Testis (tissue), 3 donors: ENCODE data around the gene VWA5B1. TPM values are rescaled to one million over a fixed set of nuclear protein-coding genes. Genes with fewer than 3 reads are reported as not detected.

Experiments used
- DNase-seq: peaks from one replicate; pipeline ENCODE4 v3.0.0-alpha.2; 2019
- H3K27ac ChIP-seq, 2 donors: fragments of 200-600 bp; sonication (generic); one replicate each; pipeline ENCODE4 v1.5.1; 2019
- H3K27me3 ChIP-seq: fragments of 200-600 bp; sonication (generic); one replicate; pipeline ENCODE4 v1.5.1; 2019
- H3K36me3 ChIP-seq: fragments of 200-600 bp; sonication (generic); one replicate; pipeline ENCODE4 v1.5.1; 2017; ENCODE audit warnings: low read depth; ENCODE audit errors: missing control alignments
- H3K4me1 ChIP-seq: fragments of 200-600 bp; sonication (generic); one replicate; pipeline ENCODE4 v1.5.1; 2019
- H3K4me3 ChIP-seq, 2 donors: fragments of 200-600 bp; sonication (generic); one replicate each; pipeline ENCODE4 v1.5.1; 2017 to 2019
- H3K9me3 ChIP-seq: fragments of 200-600 bp; sonication (generic); one replicate; pipeline ENCODE4 v1.5.1; 2017
- CTCF ChIP-seq, 3 experiments: fragments of 450-650 bp in 2 of 3; fragments of 200-600 bp in 1 of 3; sonication (generic) in 1 of 3; IDR thresholded peaks; one replicate each; pipeline ENCODE4 v1.5.1; 2016 to 2019; ENCODE audit warnings: antibody characterized with exemption in 3 of 3, mild to moderate bottlenecking in 2 of 3, moderate library complexity in 1 of 3
- POLR2A ChIP-seq: fragments of 450-650 bp; IDR thresholded peaks from one replicate; pipeline ENCODE4 v1.6.1; 2017; ENCODE audit warnings: antibody characterized with exemption, mild to moderate bottlenecking, moderate library complexity
- WGBS, 2 donors: methylation state at CpG; one replicate each; pipeline ENCODE4 v1.1.5; 2018; 5-methylcytosine and 5-hydroxymethylcytosine counted together
- intact Hi-C: fragments of 100-400 bp; cut with DNase I; formaldehyde crosslinking; loops from one replicate; pipeline ENCODE4 v1.15.1; 2023; ENCODE audit warnings: low total_unique reads
- polyA plus RNA-seq: library from polyadenylated mRNA; stranded (reverse); fragments of 350-450 nt; fragmentation: Illumina TruSeq; extraction: RNeasy Lipid Tissue Mini Kit (QIAGEN cat#74804); gene quantifications from one replicate; pipeline ENCODE4 v1.2.3, GENCODE V29; 2014; ENCODE audit warnings: low read depth, low replicate concordance; ENCODE audit not compliant: insufficient read depth
- total RNA-seq, 2 donors: library from RNA; depleted of rRNA; stranded (reverse); fragments of >200 nt; gene quantifications; one replicate each; pipeline ENCODE4 v1.2.3, GENCODE V29; 2016

VWA5B1 gene
- total and polyA plus RNA-seq, 3 donors from 2014 or later: 13.1 to 23.0 (median 16.2) TPM

GRCh38 chr1:20372676-20373075 is 82.0 kb downstream of the VWA5B1 start:
- Histone ChIP-seq H3K27me3 (no peaks in the 10 kb centered on the region), H3K4me1 (peaks cover under 1% of the 10 kb centered on the region), H3K9me3 (no peaks in the 10 kb centered on the region), H3K27ac (no peak overlapping the region), H3K36me3 (no peaks in the 10 kb centered on the region), H3K4me3 (no peak overlapping the region)
- TF ChIP-seq POLR2A (no peak), CTCF (IDR thresholded peaks at IDR 0.05) (no peak)
- no peak for DNase-seq
- 77 to 79% methylated on average over 4 of the region's 4 CpGs for WGBS, 2 donors
- intact Hi-C loops: loop anchor here (10.0 kb wide), 1 partner anchor 122 kb away; no protein-coding TSS in a partner anchor

GRCh38 chr1:20373286-20373685 is 82.6 kb downstream of the VWA5B1 start:
- Histone ChIP-seq H3K9me3 (no peaks in the 10 kb centered on the region), H3K27me3 (no peaks in the 10 kb centered on the region), H3K4me3 (no peak overlapping the region), H3K36me3 (no peaks in the 10 kb centered on the region), H3K4me1 (no peaks in the 10 kb centered on the region), H3K27ac (no peak overlapping the region)
- no peak for DNase-seq
- WGBS, 2 donors: 59 to 62% methylated on average over 8 of the region's 8 CpGs
- no peak for TF ChIP-seq POLR2A
- TF ChIP-seq CTCF (IDR thresholded peaks at IDR 0.05): no peak
- intact Hi-C loops: loop anchor here (10.0 kb wide), 1 partner anchor 122 kb away; no protein-coding TSS in a partner anchor

GRCh38 chr1:20373764-20374163 is 83.1 kb downstream of the VWA5B1 start:
- WGBS, 2 donors: 89 to 92% methylated on average over 2 of the region's 2 CpGs
- Histone ChIP-seq H3K9me3 (no peaks in the 10 kb centered on the region), H3K4me3 (no peak overlapping the region), H3K4me1 (no peaks in the 10 kb centered on the region), H3K36me3 (no peaks in the 10 kb centered on the region), H3K27ac (no peak overlapping the region), H3K27me3 (no peaks in the 10 kb centered on the region)
- DNase-seq: no peak
- intact Hi-C loops: loop anchor here (10.0 kb wide), 1 partner anchor 121 kb away; no protein-coding TSS in a partner anchor
- TF ChIP-seq CTCF (IDR thresholded peaks at IDR 0.05) (no peak), POLR2A (no peak)

- H3K27me3 ChIP-seq: no peaks in the 10 kb centered on the region
- TF ChIP-seq CTCF (IDR thresholded peaks at IDR 0.05): no peak
- no peak for TF ChIP-seq POLR2A
Measured at GRCh38 chr1:20375563-20375962, 84.9 kb downstream of the VWA5B1 start.

GRCh38 chr1:20376171-20376570 is 85.5 kb downstream of the VWA5B1 start:
- TF ChIP-seq POLR2A (no peak), CTCF (IDR thresholded peaks at IDR 0.05) (no peak)
- no peak overlapping the region for H3K4me3 ChIP-seq
- no peaks in the 10 kb centered on the region for H3K4me1 ChIP-seq
- 77 to 81% methylated on average over 4 of the region's 4 CpGs for WGBS, 2 donors
- no peaks in the 10 kb centered on the region for H3K9me3 ChIP-seq
- intact Hi-C loops: loop anchor here (10.0 kb wide), 1 partner anchor 119 kb away; no protein-coding TSS in a partner anchor
- no peaks in the 10 kb centered on the region for H3K27me3 ChIP-seq
- no peak overlapping the region for H3K27ac ChIP-seq
- no peak for DNase-seq
- no peaks in the 10 kb centered on the region for H3K36me3 ChIP-seq

More at GRCh38 chr1:20375563-20375962, 84.9 kb downstream of the VWA5B1 start:
- no peak overlapping the region for H3K27ac ChIP-seq
- no peak for DNase-seq
- no peak overlapping the region for H3K4me3 ChIP-seq
- 78 to 80% methylated on average over 8 of the region's 8 CpGs for WGBS, 2 donors
- no peaks in the 10 kb centered on the region for H3K36me3 ChIP-seq
- H3K9me3 ChIP-seq: no peaks in the 10 kb centered on the region
- intact Hi-C loops: loop anchor here (10.0 kb wide), 1 partner anchor 119 kb away; no protein-coding TSS in a partner anchor
- H3K4me1 ChIP-seq: no peaks in the 10 kb centered on the region
